Retina (tissue), 1 donor: ENCODE data around the gene SLC24A4.

ENCODE experiments used
- DNase-seq: peaks from one replicate; pipeline ENCODE4 v3.0.0-alpha.2; 2016

Gene SLC24A4

GRCh38 chr14:92407410-92407809 lies 84.4 kb downstream of the SLC24A4 start:
- DNase-seq, result no peak

GRCh38 chr14:92409043-92409442 lies 86.1 kb downstream of the SLC24A4 start:
- DNase-seq, result no peak

- DNase-seq, result no peak
These were observed 88.2 kb downstream of the SLC24A4 start for GRCh38 chr14:92411135-92411534.

- no peak for DNase-seq
These were observed 89.0 kb downstream of the SLC24A4 start for GRCh38 chr14:92411941-92412340.

GRCh38 chr14:92412912-92413311 lies 89.9 kb downstream of the SLC24A4 start:
- DNase-seq, result no peak

- DNase-seq, result no peak
These were observed 90.4 kb downstream of the SLC24A4 start for GRCh38 chr14:92413379-92413778.

GRCh38 chr14:92414690-92415445 lies 91.9 kb downstream of the SLC24A4 start:
- DNase-seq, result no peak

GRCh38 chr14:92415969-92416368 lies 93.0 kb downstream of the SLC24A4 start:
- DNase-seq, result no peak

GRCh38 chr14:92416544-92416943 lies 93.6 kb downstream of the SLC24A4 start:
- DNase-seq, result no peak

GRCh38 chr14:92417759-92418158 lies 94.8 kb downstream of the SLC24A4 start:
- DNase-seq, result no peak

GRCh38 chr14:92421751-92422150 lies 98.8 kb downstream of the SLC24A4 start:
- DNase-seq, result no peak

- DNase-seq, result no peak
These were observed 102.1 kb downstream of the SLC24A4 start for GRCh38 chr14:92425101-92425500.

- DNase-seq, result no peak
These were observed 103.3 kb downstream of the SLC24A4 start for GRCh38 chr14:92426237-92426636.

GRCh38 chr14:92427096-92427495 lies 104.1 kb downstream of the SLC24A4 start:
- no peak for DNase-seq

GRCh38 chr14:92430686-92431085 lies 107.7 kb downstream of the SLC24A4 start:
- no peak for DNase-seq

GRCh38 chr14:92431199-92431725 lies 108.3 kb downstream of the SLC24A4 start:
- DNase-seq, result no peak

- DNase-seq, result no peak
These were observed 110.4 kb downstream of the SLC24A4 start for GRCh38 chr14:92433407-92433806.

GRCh38 chr14:92435154-92435553 lies 112.2 kb downstream of the SLC24A4 start:
- no peak for DNase-seq

GRCh38 chr14:92436115-92436776 lies 113.3 kb downstream of the SLC24A4 start:
- DNase-seq, result no peak

- DNase-seq, result no peak
These were observed 114.3 kb downstream of the SLC24A4 start for GRCh38 chr14:92437309-92437708.

- no peak for DNase-seq
These were observed 114.8 kb downstream of the SLC24A4 start for GRCh38 chr14:92437729-92438285.

GRCh38 chr14:92439537-92440344 lies 116.8 kb downstream of the SLC24A4 start:
- no peak for DNase-seq
